GM19328 (cell line): ENCODE data around the gene CDC42EP2.

ENCODE experiments used
- ATAC-seq: cut with Tn5 transposase; IDR thresholded peaks from one replicate; pipeline ENCODE4 v1.9.1; 2021; ENCODE audit warnings: mild to moderate bottlenecking, moderate library complexity; ENCODE audit not compliant: unreplicated experiment

The CDC42EP2 gene

DNA sequence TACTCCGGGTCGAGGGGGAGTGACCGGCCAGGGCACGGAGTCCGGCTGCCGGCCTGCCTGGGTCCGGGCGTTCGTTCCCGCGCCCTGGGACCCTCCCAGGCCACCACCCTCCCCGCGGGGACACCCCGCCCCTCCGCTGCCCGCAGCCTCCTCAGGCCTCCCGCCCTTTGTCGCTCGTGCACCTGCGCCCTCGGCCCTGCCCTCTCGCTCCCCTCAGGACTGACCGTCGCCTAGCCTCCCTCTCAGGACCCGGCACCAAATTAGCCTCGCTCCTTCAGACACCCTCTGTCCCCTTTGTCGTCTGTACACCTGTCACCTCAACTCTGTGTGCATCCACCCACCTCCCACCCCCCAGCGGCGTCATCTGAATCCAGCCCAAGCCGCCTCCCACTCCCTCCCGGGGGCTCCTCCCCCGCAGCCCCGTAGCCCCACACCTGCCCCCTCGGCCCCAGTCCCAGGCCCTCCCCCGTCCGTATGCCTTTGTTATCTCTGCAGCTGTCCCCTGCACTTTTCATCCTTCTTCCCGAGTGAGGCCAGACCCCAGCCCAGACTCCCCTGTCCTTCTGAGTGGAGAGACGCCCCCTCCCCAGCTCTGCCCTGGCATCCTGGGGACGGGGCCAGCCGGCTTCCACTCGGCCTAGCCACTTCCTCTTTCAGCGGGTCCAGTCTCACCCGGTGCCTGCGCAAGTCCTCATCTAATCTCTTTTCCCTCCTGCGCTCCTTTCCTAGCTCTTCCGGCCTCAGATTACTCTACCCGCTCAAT is 40.5 kb downstream of the CDC42EP2 start:
- peak; percentile 28 for ATAC-seq

- ATAC-seq: no peak
Observed at GRCh38 chr11:65355776-65356393, 41.2 kb downstream of the CDC42EP2 start.

- no peak for ATAC-seq
Observed at GRCh38 chr11:65356394-65356972, 41.8 kb downstream of the CDC42EP2 start.

DNA sequence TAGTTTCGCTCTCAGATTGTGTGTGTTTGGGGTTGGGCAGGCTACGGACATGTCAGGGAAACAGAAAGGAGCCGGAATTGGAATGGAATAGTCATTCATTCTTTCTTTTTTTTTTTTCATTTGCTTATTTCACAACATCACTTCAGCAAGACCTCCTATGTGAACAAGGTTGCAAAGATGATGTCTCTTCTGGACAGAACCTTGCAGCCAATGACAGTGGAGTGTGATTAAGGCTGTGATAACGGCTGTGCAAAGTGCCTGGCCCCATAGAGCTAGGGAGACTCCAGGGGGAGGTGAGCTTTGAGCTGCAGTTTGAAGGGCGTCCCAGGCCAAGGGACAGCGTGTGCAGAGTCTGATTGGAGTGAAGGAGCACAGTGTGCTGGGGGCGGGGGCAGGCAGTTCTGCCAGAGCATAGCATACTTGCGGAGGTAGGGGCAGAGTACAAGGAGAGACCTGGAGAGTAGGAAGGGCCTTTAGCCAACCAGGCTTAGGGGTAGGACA is 43.2 kb downstream of the CDC42EP2 start:
- ATAC-seq: no peak

GRCh38 chr11:65362320-65362931 is 47.8 kb downstream of the CDC42EP2 start:
- ATAC-seq: no peak

DNA sequence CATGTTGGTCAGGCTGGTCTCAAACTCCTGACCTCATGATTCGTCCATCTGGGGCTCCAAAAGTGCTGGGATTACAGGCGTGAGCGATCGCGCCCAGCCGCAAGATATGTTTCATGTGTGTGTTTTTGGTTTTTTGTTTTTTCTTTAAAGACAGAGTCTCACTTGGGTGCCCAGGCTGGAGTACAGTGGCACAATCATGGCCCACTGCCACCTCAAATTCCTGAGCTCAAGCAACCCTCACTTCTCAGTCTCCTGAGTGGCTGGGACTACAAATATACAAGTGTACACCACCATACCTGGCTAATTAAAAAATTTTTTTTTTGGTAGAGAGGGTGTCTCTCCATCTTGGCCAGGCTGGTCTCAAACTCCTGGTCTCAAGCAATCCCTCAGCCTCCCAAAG is 48.3 kb downstream of the CDC42EP2 start:
- no peak for ATAC-seq

GRCh38 chr11:65363770-65364169 is 49.1 kb downstream of the CDC42EP2 start:
- ATAC-seq: no peak

- no peak for ATAC-seq
Observed at GRCh38 chr11:65366340-65366773, 51.7 kb downstream of the CDC42EP2 start.

DNA sequence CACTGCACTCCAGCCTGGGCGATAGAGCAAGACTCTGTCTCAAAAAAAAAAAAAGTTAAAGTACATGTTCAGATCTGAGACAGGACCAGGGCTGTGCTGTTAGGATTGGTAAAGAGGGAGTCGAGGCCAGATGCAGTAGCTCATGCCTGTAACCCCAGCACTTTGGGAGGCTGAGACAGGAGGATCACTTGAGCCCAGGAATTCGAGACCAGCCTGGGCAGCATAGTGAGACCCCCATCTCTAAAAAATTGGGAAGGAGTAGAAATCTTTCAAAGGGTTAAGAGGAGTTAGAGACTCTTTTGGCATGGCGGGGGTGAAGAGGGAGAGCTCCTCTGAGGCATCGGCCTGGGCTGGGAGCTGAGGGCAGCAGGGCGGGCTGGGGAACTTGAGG is 56.0 kb downstream of the CDC42EP2 start:
- ATAC-seq: no peak
